Thyroid gland (tissue), 4 donors: ENCODE data around the gene EIF4G1. TPM values are rescaled to one million over a fixed set of nuclear protein-coding genes. Genes with fewer than 3 reads are reported as not detected.

ENCODE experiments used
- DNase-seq, 2 donors: peaks; one replicate each; pipeline ENCODE4 v3.0.0-alpha.2; 2019
- H3K27ac ChIP-seq, 3 donors: fragments of 200-600 bp; sonication (generic); 1 replicate in 2 of 3; 2 replicates in 1 of 3; pipeline ENCODE4 v1.5.1; 2016 to 2019; ENCODE audit warnings: mild to moderate bottlenecking in 1 of 3, moderate library complexity in 1 of 3
- H3K27me3 ChIP-seq: fragments of 200-600 bp; sonication (generic); one replicate; pipeline ENCODE4 v1.5.1; 2019
- H3K36me3 ChIP-seq, 2 donors: fragments of 200-600 bp; sonication (generic); one replicate each; pipeline ENCODE4 v1.5.1; 2016 to 2019
- H3K4me1 ChIP-seq, 2 donors: fragments of 200-600 bp; sonication (generic); one replicate each; pipeline ENCODE4 v1.5.1; 2017 to 2019
- H3K4me3 ChIP-seq, 3 donors: fragments of 200-600 bp; sonication (generic); replicated peaks in 1 of 3; 1 replicate in 2 of 3; 2 replicates in 1 of 3; pipeline ENCODE4 v1.5.1; 2016; ENCODE audit warnings: mild to moderate bottlenecking in 1 of 3
- H3K9me3 ChIP-seq: fragments of 200-600 bp; sonication (generic); one replicate; pipeline ENCODE4 v1.5.1; 2017
- CTCF ChIP-seq, 6 experiments: fragments of 200-600 bp in 3 of 6; fragments of 450-650 bp in 3 of 6; sonication (generic) in 3 of 6; IDR thresholded peaks; one replicate each; pipeline ENCODE4 v1.5.1; 2016 to 2019; ENCODE audit warnings: antibody characterized with exemption in 6 of 6, mild to moderate bottlenecking in 2 of 6, inconsistent platforms in 1 of 6, moderate library complexity in 1 of 6
- POLR2A ChIP-seq, 2 donors: fragments of 450-650 bp; IDR thresholded peaks; one replicate each; pipeline ENCODE4 v1.6.1; 2017; ENCODE audit warnings: antibody characterized with exemption in 2 of 2, mild to moderate bottlenecking in 2 of 2, moderate library complexity in 1 of 2
- WGBS, 2 donors: methylation state at CpG; one replicate each; pipeline ENCODE4 v1.1.5; 2017; 5-methylcytosine and 5-hydroxymethylcytosine counted together
- intact Hi-C: fragments of 100-400 bp; cut with DNase I; formaldehyde crosslinking; loops from one replicate; pipeline ENCODE4 v1.15.1; 2023
- total RNA-seq, 4 donors: library from RNA; depleted of rRNA; stranded (reverse); fragments of >200 nt; gene quantifications; one replicate each; pipeline ENCODE4 v1.2.3, GENCODE V29; 2016

The EIF4G1 gene
- total RNA-seq, 4 donors from 2014 or later = 206 to 418 (median 348) TPM

- Histone ChIP-seq H3K9me3 (no peaks in the 10 kb centered on the region), H3K27me3 (no peaks in the 10 kb centered on the region), H3K4me3 (no peak overlapping the region), H3K36me3 (peaks cover 68 to 69% of the 10 kb centered on the region in 2 donors), H3K4me1 (no peaks in the 10 kb centered on the region), H3K27ac (no peak overlapping the region)
- intact Hi-C loops = no loop called here
- no peak for TF ChIP-seq POLR2A (IDR thresholded peaks at IDR 0.05)
- no peak for TF ChIP-seq CTCF (IDR thresholded peaks at IDR 0.05)
- WGBS, 2 donors = 94 to 95% methylated on average over 4 of the region's 4 CpGs
- no peak for DNase-seq
Observed at GRCh38 chr3:184306341-184306972, 7.9 kb upstream of the EIF4G1 start.

GRCh38 chr3:184307915-184308314 lies 6.5 kb upstream of the EIF4G1 start:
- Histone ChIP-seq H3K36me3 (peaks cover 54 to 55% of the 10 kb centered on the region in 2 donors), H3K4me3 (no peak overlapping the region), H3K27ac (no peak overlapping the region), H3K9me3 (no peaks in the 10 kb centered on the region), H3K4me1 (no peaks in the 10 kb centered on the region), H3K27me3 (no peaks in the 10 kb centered on the region)
- intact Hi-C loops = no loop called here
- WGBS, 2 donors = 94 to 96% methylated on average over 9 of the region's 9 CpGs
- no peak for DNase-seq
- TF ChIP-seq POLR2A (IDR thresholded peaks at IDR 0.05) (no peak), CTCF (IDR thresholded peaks at IDR 0.05) (no peak)

- Histone ChIP-seq H3K27me3 (no peaks in the 10 kb centered on the region), H3K4me3 (no peak overlapping the region), H3K27ac (no peak overlapping the region), H3K4me1 (peaks cover 0 to under 1% of the 10 kb centered on the region in 2 donors), H3K9me3 (no peaks in the 10 kb centered on the region), H3K36me3 (peaks cover 46% of the 10 kb centered on the region in 2 donors)
- intact Hi-C loops = no loop called here
- TF ChIP-seq CTCF (IDR thresholded peaks at IDR 0.05) (no peak), POLR2A (IDR thresholded peaks at IDR 0.05) (no peak)
- 80% methylated on average over 7 of the region's 7 CpGs for WGBS, 2 donors
- no peak for DNase-seq
Observed at GRCh38 chr3:184308744-184309143, 5.7 kb upstream of the EIF4G1 start.

- peaks cover 22 to 23% of the 10 kb centered on the region in 2 donors for H3K36me3 ChIP-seq
- intact Hi-C loops = no loop called here
- H3K27me3 ChIP-seq = no peaks in the 10 kb centered on the region
- H3K4me3 ChIP-seq = no peak overlapping the region
- H3K27ac ChIP-seq = no peak overlapping the region
- H3K4me1 ChIP-seq = peaks cover 10 to 17% of the 10 kb centered on the region in 2 donors
- H3K9me3 ChIP-seq = no peaks in the 10 kb centered on the region
- no peak for DNase-seq
- no peak for TF ChIP-seq POLR2A (IDR thresholded peaks at IDR 0.05)
- no peak for TF ChIP-seq CTCF (IDR thresholded peaks at IDR 0.05)
Observed at GRCh38 chr3:184311633-184312032, 2.8 kb upstream of the EIF4G1 start.

GRCh38 chr3:184314700-184315542 lies 515 bp downstream of the EIF4G1 start:
- intact Hi-C loops = no loop called here
- WGBS, 2 donors = 0 to 1% methylated on average over 6 to 24 of the region's 89 CpGs
- peak overlapping the region; percentile 25 to 86 (median 86) for H3K4me3 ChIP-seq
- H3K36me3 ChIP-seq = no peaks in the 10 kb centered on the region
- peak; percentile 86 to 87 for DNase-seq
- no peaks in the 10 kb centered on the region for H3K27me3 ChIP-seq
- H3K9me3 ChIP-seq = no peaks in the 10 kb centered on the region
- H3K4me1 ChIP-seq = peaks cover 42% of the 10 kb centered on the region in 2 donors
- H3K27ac ChIP-seq = peak overlapping the region; percentile 75 to 97 (median 96)
- TF ChIP-seq CTCF (IDR thresholded peaks at IDR 0.05) = no peak
- peak in 1 of 2 donors; percentile 0 for TF ChIP-seq POLR2A (IDR thresholded peaks at IDR 0.05)
